ENCODE measurements around the gene ANKRD12. TPM values are rescaled to one million over a fixed set of nuclear protein-coding genes. Genes with fewer than 3 reads are reported as not detected.

The ANKRD12 gene
- total RNA-seq, 2 experiments from 2014 or later = 54.2 to 57.2 TPM

Other genes with a start within 250 kb of the ANKRD12 start
- 100 to 1,000 TPM; 342 to 361 TPM for gene NDUFV2, start 34.1 kb upstream of the ANKRD12 start, total RNA-seq
- 10 to 100 TPM; 13.1 to 16.2 TPM for gene TWSG1, start 198.0 kb downstream of the ANKRD12 start, total RNA-seq